GM13977 (cell line): ENCODE measurements around the gene NFKBIZ.
"Not testable (repeated sequence)": the region's sequence is repeated elsewhere in the genome, so short reads cannot be mapped to it uniquely, and the experiment has no call there.

Experiments used
- DNase-seq: peaks from one replicate; pipeline ENCODE4 v3.0.0; 2012; ENCODE audit warnings: low spot score
- in situ Hi-C: fragments of 300-500 bp; cut with MboI; formaldehyde crosslinking; loops from one replicate; pipeline ENCODE4 v1.12.0; 2022; ENCODE audit warnings: low sequenced_read_pairs, low pct_unique_long_range_greater_than_20kb, mixed read lengths, inconsistent platforms; ENCODE audit not compliant: unreplicated experiment
- TF ChIP-seq, protein P1 (sequence below): IDR thresholded peaks from 2 replicates; pipeline ENCODE4 v1.5.1; 2012; ENCODE audit warnings: mild to moderate bottlenecking, control low read depth; ENCODE audit not compliant: insufficient read depth; ENCODE audit errors: extremely low read depth, missing control alignments

NFKBIZ gene

GRCh38 chr3:101879623-101880284 lies 30.4 kb downstream of the NFKBIZ start:
- TF ChIP-seq, protein P1, sequence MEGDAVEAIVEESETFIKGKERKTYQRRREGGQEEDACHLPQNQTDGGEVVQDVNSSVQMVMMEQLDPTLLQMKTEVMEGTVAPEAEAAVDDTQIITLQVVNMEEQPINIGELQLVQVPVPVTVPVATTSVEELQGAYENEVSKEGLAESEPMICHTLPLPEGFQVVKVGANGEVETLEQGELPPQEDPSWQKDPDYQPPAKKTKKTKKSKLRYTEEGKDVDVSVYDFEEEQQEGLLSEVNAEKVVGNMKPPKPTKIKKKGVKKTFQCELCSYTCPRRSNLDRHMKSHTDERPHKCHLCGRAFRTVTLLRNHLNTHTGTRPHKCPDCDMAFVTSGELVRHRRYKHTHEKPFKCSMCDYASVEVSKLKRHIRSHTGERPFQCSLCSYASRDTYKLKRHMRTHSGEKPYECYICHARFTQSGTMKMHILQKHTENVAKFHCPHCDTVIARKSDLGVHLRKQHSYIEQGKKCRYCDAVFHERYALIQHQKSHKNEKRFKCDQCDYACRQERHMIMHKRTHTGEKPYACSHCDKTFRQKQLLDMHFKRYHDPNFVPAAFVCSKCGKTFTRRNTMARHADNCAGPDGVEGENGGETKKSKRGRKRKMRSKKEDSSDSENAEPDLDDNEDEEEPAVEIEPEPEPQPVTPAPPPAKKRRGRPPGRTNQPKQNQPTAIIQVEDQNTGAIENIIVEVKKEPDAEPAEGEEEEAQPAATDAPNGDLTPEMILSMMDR, result no peak
- no peak for DNase-seq
- in situ Hi-C loops, result no loop called here

DNA sequence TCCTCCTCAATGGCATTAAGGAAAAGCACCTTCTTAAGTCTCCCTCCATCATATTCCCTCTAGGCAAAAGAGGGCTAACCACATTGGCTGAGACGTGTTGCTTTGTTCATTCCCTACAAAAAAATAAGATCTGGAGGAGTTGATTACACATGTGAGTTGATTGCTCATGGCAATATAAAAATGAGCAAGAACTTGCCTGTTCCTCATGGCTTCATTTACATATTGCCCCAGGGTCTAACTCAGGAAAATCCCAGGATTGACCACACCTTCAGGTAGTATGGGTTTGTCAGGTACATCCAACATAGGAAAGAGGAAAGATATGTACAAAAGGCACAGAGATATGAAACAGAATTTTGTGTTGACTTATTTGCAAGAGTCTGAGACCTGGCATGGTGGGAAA lies 35.5 kb downstream of the NFKBIZ start:
- TF ChIP-seq, protein P1, result no peak
- no peak for DNase-seq
- in situ Hi-C loops, result no loop called here

- in situ Hi-C loops, DNase-seq: not testable (repeated sequence)
These were observed 36.3 kb downstream of the NFKBIZ start for GRCh38 chr3:101885584-101885983.

DNA sequence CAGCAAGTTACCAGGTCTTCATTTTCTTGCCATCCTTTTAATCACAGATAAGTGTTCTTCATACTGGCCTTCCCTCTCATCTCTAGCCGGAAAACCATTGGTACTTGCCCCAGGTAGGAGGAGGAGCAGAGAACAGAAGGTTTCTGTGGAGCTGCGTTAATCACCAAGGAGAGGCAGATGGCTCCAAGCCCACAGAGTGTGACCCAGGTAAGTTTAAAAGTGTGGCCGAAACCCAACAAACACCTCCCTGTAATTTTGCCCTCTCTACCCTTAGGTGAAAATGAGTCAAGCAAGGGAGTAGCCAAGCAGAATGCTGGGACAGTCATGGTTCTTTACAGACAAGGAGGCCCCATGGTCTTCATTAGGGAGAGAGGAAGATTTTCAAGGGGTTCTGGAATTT lies 37.3 kb downstream of the NFKBIZ start:
- TF ChIP-seq, protein P1, result no peak
- in situ Hi-C loops, result no loop called here
- DNase-seq, result no peak

- in situ Hi-C loops, result no loop called here
- no peak for DNase-seq
- TF ChIP-seq, protein P1, result no peak
These were observed 39.3 kb downstream of the NFKBIZ start for GRCh38 chr3:101888653-101889052.

GRCh38 chr3:101890716-101891115 lies 41.4 kb downstream of the NFKBIZ start:
- DNase-seq, result no peak
- in situ Hi-C loops, result no loop called here
- TF ChIP-seq, protein P1, result no peak

- no peak for DNase-seq
- TF ChIP-seq, protein P1, result no peak
- in situ Hi-C loops, result no loop called here
These were observed 43.3 kb downstream of the NFKBIZ start for GRCh38 chr3:101892648-101893047.
